IPS DF 4.7 (cell line): ENCODE measurements around the gene MMS22L.

Source experiments
- DNase-seq: peaks from one replicate; pipeline ENCODE4 v3.0.0-alpha.2; 2013; ENCODE audit warnings: low spot score; ENCODE audit errors: extremely low read depth

Gene MMS22L

DNA sequence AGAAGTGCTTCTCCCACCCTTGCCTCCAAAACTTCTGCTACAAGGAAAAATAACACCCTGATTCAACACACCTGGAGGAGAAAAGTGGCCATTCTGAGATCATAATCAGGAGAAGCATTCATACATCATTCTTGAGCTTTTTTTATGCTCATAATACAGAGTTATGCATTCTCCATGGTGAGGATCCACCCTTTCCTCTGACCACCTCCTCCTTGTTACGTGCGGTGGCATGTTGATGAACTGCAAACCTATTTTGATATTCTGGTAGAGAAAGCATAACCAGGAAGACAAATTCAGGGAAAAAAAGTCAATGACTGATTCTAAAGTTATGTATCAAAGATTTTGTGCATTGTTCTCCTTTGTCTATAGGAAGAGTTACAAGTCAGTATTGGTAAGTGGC is 188.6 kb downstream of the MMS22L start:
- DNase-seq = no peak

DNA sequence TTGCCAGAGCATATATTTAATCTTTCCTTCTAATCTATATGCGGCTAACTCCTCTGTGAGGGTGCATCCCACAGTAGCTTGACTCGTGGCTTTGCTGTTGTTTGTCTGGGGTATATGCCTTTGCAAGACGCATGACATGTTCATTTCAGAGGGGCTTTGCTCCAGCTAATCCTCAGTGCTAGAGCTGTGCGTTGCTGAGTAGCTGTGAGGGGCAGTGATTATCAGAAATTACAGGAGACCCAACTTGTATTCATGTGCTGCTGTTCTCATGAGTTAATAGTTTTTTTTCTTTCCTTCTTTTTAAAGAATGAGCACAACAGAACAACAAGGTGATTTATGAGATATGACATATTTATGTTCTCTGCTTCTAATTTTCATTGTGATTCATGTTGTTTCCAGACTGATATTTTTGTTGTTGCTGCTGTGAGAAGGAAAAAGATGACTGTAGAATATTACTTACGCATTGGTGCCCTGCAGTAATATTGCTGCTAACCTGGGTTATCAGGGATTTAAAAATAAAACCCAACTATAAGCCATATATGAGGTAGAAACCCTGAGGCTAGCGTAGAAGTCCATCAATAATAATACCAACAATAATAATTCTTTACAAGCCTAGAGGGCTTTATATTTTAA is 190.2 kb downstream of the MMS22L start:
- DNase-seq = no peak
